SIG-M5 treated with dmso at 0.1 percent for 504 hours (cell line): ENCODE measurements around the gene BNC1.

ENCODE experiments used
- DNase-seq: peaks from one replicate; lab custom pipeline; 2025; ENCODE audit not compliant: unreplicated experiment; lab: John Stamatoyannopoulos, UW

Gene BNC1, protein sequence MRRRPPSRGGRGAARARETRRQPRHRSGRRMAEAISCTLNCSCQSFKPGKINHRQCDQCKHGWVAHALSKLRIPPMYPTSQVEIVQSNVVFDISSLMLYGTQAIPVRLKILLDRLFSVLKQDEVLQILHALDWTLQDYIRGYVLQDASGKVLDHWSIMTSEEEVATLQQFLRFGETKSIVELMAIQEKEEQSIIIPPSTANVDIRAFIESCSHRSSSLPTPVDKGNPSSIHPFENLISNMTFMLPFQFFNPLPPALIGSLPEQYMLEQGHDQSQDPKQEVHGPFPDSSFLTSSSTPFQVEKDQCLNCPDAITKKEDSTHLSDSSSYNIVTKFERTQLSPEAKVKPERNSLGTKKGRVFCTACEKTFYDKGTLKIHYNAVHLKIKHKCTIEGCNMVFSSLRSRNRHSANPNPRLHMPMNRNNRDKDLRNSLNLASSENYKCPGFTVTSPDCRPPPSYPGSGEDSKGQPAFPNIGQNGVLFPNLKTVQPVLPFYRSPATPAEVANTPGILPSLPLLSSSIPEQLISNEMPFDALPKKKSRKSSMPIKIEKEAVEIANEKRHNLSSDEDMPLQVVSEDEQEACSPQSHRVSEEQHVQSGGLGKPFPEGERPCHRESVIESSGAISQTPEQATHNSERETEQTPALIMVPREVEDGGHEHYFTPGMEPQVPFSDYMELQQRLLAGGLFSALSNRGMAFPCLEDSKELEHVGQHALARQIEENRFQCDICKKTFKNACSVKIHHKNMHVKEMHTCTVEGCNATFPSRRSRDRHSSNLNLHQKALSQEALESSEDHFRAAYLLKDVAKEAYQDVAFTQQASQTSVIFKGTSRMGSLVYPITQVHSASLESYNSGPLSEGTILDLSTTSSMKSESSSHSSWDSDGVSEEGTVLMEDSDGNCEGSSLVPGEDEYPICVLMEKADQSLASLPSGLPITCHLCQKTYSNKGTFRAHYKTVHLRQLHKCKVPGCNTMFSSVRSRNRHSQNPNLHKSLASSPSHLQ

DNA sequence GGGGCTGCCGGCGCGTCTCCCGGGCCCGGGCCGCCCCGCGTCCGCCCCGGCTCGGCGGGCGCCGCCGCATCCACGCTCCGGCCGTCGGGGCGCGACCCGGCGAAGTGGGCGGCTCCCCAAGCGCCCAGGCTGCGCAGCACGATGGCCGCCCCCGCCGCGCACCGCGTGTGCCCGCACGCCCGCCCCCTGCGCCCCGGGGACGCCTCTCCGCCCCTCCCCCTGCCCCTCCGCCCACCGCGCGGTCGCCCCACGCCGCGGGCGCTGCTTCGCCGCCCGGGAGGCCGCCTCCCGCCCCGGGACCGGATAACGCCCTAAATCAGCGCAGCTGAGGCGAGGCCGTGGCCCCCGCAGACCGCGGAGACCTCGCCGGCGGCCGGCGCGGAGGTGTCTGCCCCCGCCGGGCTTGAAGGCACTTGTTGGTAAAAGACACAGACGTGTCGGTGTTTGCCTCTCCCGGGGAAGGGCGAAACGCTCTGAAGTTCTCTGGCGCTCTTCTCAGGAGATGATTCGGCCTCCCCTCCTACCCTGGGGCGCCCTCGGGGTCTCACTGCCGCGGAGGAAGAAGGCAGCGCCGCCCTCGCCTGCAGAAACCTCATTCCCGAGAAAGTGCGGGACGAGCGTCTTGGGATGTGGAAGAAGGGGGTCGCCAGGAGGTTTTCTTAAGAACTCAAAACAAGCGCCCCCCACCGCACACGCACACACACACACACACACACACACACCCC is at the start of gene BNC1:
Gene BNC1, minus strand, starts transcription at position 106 of the 725 bp plus-strand sequence. Its CDS starts 36 bp downstream, at position 70.
- no peak for DNase-seq

DNA sequence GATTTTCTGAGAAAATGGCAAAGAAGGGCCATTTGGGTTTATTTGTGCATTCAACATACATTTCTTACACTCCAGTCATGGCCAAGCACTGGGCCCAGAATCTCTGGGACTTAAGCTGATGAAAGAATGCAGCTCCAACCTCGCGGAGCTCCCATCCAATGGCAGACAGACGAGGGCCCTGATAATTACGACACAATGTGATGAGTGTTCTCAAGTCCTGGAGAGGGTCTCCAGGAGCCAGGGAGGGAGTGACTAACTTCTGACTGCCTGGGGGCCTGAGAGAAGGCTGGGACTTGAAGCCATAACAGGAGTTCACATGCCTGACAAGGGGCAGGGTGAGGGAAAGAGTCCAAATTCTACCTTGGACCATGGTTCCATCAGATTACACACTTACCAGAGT is 42.6 kb upstream of the BNC1 start:
- no peak for DNase-seq

GRCh38 chr15:83324799-83325198 is 40.3 kb upstream of the BNC1 start:
- no peak for DNase-seq

- DNase-seq: no peak
Observed at GRCh38 chr15:83323296-83323711, 38.8 kb upstream of the BNC1 start.

DNA sequence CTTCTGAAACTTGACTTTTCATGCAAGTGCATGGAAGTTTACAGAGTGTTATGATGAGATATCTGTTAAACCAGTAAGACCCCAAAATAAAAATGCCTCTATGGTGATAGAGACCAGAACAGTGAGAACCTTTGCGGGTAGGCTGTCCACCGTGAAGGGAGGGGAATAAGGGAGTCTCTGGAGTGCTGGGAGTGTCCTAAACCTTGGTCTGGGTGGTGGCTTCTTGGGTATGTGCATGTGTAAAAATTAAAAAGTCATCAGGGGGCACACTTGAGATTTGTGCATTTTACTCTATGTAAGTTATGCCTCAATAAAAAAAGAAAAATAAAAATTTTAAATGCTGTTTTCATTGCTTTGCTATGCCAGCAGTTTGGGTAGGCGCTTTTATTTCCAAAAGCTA is 38.2 kb upstream of the BNC1 start:
- no peak for DNase-seq

DNA sequence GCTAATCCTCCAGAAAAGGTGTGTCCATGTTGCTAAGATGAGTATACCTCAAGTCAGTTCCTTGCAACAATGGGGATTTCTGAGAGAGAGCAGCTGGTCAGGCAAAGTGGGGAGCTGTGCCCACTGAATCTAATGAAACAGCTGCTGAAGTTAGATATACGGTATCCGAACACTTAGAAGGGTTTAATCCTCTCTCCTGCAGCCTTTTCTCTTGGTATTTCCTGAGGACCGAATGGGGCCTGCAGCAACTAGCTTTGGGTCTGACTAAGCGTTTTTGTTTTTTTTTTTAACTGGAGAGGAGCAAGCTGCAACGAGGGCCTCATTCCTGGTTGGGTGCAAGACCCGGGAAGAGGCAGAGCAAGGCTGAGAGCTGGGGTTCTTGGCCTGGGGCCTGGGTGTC is 37.6 kb upstream of the BNC1 start:
- no peak for DNase-seq

DNA sequence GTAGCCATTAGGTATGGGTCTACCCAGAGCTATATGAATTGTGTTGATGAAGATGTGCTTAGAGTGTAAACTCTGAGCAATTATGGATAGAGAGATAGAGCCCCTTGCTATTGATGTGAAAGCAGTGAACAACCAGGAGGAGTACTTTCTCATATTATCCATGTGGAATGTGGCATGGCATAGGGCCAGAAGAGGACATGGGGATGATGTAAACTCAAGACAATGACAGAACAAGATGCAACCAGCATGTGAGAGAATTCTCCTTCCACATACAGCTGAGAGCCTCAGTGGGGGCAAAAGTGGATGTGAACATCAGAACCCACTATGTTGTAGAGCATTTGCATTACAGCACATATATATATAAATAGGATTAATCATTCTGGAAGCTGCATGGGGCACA is 36.4 kb upstream of the BNC1 start:
- no peak for DNase-seq

GRCh38 chr15:83320404-83320803 is 35.9 kb upstream of the BNC1 start:
- DNase-seq: no peak

DNA sequence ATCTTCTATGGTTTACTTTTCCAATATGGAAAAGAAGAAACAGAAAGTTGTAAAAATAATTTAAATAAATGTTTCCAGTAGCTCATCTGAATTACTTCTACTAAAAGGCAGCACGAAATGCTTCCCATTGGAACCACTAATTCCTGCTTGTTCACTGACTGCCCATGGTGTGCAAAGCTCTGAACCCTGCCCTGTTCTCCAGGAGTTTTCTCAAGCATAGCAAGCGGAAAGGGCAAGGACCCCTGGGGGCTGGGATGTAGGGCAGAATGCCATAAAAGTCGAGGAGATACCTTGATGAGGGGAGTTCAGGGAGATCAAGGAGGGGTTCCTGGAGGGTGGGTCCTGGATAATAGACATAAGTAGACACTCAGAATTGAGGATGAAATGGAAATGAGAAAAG is 35.3 kb upstream of the BNC1 start:
- DNase-seq: no peak

DNA sequence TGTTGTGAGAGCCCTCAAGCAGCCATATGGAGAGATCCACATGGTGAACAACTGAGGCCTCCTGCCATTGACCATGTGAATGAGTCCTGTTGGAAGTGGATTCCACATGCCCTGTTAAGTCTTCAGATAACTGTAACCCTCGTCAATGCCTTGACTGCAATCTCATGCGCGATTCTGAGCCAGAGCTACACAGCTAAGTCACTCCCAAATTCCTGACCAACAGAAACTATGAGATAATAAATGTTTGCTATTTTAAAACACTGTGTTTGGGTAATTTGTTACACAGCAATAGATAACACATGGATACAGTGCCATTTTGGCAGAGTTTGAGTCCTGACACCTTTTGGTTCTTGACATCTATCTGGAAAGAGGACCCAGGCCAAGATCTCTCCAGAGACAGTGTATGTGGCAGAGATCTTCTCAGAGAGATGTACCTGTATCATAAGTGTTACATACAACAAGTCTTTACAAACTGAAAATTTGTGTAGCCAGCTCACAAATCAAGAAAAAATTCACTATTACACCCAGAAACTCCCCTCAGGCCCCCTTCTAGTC is 34.5 kb upstream of the BNC1 start:
- DNase-seq: no peak

- no peak for DNase-seq
Observed at GRCh38 chr15:83318036-83318435, 33.6 kb upstream of the BNC1 start.

DNA sequence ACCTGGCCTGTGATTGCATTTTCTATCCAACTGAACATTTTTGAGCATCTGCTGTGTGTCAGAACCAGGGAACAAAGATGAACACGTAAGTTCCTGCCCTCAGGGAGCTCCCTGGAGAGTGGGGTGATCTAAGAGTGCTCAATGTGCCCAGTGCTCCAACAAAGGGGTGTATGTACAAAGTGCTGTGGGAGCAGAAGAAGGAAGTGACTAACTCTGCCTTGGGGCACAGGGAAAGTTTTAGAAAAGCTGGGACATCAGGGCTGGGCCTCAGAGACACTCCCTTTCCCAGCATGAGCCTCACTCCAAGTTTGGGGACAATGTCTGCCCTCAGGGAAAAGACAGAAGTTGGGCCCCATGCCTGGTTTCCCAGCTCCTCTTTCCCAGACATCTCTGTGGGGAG is 27.6 kb upstream of the BNC1 start:
- no peak for DNase-seq

DNA sequence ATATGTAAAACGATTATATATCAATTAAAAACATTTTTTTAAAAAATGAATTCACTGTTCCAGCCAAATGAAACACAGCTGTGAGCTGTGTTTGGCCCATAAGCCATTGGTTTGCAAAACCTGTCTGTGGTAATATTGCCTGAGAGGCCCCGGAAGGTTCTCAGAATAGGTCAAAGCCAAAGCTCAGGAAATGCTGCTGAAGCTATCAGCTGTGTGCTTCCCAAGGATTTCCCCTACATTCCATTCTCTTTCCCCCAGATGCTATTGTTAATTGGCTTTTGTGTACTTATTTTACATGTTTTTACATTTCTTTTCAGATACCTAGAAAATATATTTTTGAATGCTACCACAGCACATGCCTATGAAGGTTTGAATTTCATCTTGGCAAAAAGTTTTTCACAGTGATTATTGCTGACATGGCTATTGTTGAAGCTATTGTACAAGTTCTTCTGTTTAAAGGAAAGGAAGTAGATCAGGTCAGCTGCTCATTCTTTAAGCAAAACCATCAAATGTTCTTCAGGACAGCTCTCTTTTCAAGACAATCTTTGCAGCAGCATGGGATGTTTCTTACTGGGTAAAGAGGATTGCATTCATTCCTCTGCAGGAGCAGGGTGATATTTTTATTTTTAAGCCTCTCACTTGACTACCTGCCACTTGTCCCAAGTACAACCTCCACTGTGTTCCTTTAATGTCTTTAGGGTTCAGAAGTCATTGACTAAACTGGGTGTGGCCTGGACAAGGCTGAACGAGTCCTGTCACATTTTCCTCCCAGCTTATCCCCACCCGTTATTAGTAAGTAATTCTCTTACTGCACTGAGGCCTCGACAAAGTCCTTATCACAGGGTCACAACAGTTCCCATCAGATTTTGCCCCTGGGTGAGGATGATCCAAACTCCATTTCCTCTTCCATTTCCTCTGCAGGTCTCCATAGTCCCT is 26.3 kb upstream of the BNC1 start:
- DNase-seq: no peak

DNA sequence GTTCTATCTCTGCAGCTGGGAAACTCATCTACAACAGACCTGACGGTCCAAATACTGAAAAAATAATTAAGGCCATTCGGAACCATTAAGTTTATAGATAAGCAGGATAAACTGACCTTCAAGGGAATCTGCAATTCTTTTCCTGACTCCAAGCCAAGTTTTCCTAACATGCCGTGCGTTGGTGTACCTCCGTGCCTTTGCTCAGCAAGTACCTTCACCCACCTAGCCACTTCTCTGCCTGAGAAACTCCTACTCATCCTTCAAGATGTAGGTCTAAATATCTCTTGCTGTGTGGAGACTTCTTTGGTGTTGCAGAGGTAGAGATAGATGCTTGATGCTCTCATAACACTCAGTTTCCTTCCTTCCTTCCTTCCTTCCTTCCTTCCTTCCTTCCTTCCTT is 24.2 kb upstream of the BNC1 start:
- no peak for DNase-seq

GRCh38 chr15:83306561-83306960 is 22.1 kb upstream of the BNC1 start:
- DNase-seq: no peak

DNA sequence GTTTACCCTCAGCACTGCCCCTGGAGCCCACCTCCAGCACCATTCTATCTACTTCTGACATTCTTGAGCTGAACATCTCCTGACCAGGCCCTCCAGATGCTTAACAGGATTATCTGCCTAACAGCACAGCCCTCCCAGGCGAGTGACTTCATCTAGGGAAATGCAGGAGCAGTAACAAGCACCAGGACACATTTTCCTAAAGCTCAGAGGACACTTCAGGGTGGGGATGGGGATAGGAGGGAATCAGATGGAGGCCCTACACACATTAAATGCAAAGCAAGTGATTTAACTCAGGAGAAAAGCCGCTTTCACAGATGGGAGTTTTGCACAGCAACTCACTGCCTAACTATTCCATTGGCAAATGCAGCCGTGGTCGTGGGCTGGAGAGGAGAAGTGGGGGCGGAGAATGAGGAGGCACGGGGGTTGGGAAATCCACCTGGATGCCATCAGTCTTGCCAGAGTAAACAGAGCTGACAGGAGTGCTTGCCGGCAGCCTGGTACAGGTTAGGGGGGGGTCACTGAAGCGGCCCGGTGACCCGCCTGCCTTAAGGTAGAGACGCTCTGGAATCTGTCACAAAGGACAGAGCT is 21.3 kb upstream of the BNC1 start:
- no peak for DNase-seq

- DNase-seq: no peak
Observed at GRCh38 chr15:83304861-83305703, 20.6 kb upstream of the BNC1 start.

GRCh38 chr15:83303535-83303934 is 19.1 kb upstream of the BNC1 start:
- no peak for DNase-seq

- DNase-seq: no peak
Observed at GRCh38 chr15:83300826-83301225, 16.4 kb upstream of the BNC1 start.
